T-helper 1 cell treated with Interleukin-12 subunit alpha and Interleukin-12 subunit beta and Interleukin-4 antibody, amounts not matched to agents 30 ng/mL and 1 ng/mL, for 36 hours (primary cell): ENCODE measurements around the gene ESPNL. TPM values are rescaled to one million over a fixed set of nuclear protein-coding genes. Genes with fewer than 3 reads are reported as not detected.
"Not testable (repeated sequence)": the region's sequence is repeated elsewhere in the genome, so short reads cannot be mapped to it uniquely, and the experiment has no call there.

ENCODE experiments used
- intact Hi-C: fragments of 100-400 bp; cut with micrococcal nuclease; formaldehyde crosslinking; loops from one replicate; pipeline ENCODE4 v1.15.1; 2024
- total RNA-seq: library from RNA; stranded (reverse); gene quantifications from 2 replicates; pipeline ENCODE4 v1.2.3, GENCODE V29; 2022

Gene ESPNL
- total RNA-seq, 1 donor from 2014 or later = 0.15 TPM

- intact Hi-C loops = no loop called here
Observed at GRCh38 chr2:238168196-238169047, 68.3 kb downstream of the ESPNL start.

- intact Hi-C loops = no loop called here
Observed at GRCh38 chr2:238169048-238169707, 69.0 kb downstream of the ESPNL start.

- intact Hi-C loops = no loop called here
Observed at GRCh38 chr2:238169708-238170251, 69.6 kb downstream of the ESPNL start.

GRCh38 chr2:238170386-238171071 is 70.4 kb downstream of the ESPNL start:
- intact Hi-C loops = no loop called here

GRCh38 chr2:238171072-238171431 is 70.9 kb downstream of the ESPNL start:
- intact Hi-C loops = not testable (repeated sequence)

GRCh38 chr2:238171575-238172187 is 71.5 kb downstream of the ESPNL start:
- intact Hi-C loops = no loop called here

- intact Hi-C loops = no loop called here
Observed at GRCh38 chr2:238172439-238172838, 72.3 kb downstream of the ESPNL start.

GRCh38 chr2:238173692-238174091 is 73.6 kb downstream of the ESPNL start:
- intact Hi-C loops = no loop called here

GRCh38 chr2:238174291-238174690 is 74.2 kb downstream of the ESPNL start:
- intact Hi-C loops = no loop called here

GRCh38 chr2:238174701-238175100 is 74.6 kb downstream of the ESPNL start:
- intact Hi-C loops = no loop called here

- intact Hi-C loops = no loop called here
Observed at GRCh38 chr2:238176613-238177012, 76.5 kb downstream of the ESPNL start.

- intact Hi-C loops = no loop called here
Observed at GRCh38 chr2:238180554-238180953, 80.4 kb downstream of the ESPNL start.

GRCh38 chr2:238182362-238182761 is 82.2 kb downstream of the ESPNL start:
- intact Hi-C loops = no loop called here

Other genes starting within 250 kb of the ESPNL start
- gene RAMP1, start 240.7 kb upstream of the ESPNL start, total RNA-seq = 11.8 and 15.0 TPM in 2 replicates
- 76.0 and 79.1 TPM in 2 replicates for gene UBE2F, start 133.3 kb upstream of the ESPNL start, total RNA-seq
- gene SCLY, start 39.3 kb upstream of the ESPNL start, total RNA-seq = 55.5 and 56.9 TPM in 2 replicates
- gene KLHL30, start 38.3 kb downstream of the ESPNL start, total RNA-seq = not detected in 2 replicates
- not detected in 2 replicates for gene ERFE, start 58.6 kb downstream of the ESPNL start, total RNA-seq
- gene ILKAP, start 103.4 kb downstream of the ESPNL start, total RNA-seq = 70.2 and 74.8 TPM in 2 replicates
- gene HES6, start 139.7 kb downstream of the ESPNL start, total RNA-seq = 1.8 and 2.1 TPM in 2 replicates
- 10.6 and 10.7 TPM in 2 replicates for gene PER2, start 188.3 kb downstream of the ESPNL start, total RNA-seq
- 7.8 and 10.8 TPM in 2 replicates for gene TRAF3IP1, start 220.2 kb downstream of the ESPNL start, total RNA-seq